GM23338 (cell line): ENCODE results near the gene ST8SIA4.

Experiments used
- CTCF ChIP-seq, 2 experiments: fragments of 200-600 bp in 1 of 2; sonication (generic) in 1 of 2; conservative IDR thresholded peaks; 2 replicates each; pipeline versions ENCODE4 v1.5.1 to v1.6.1; 2016 to 2017; ENCODE audit warnings: antibody characterized with exemption in 2 of 2, low read depth in 2 of 2, mild to moderate bottlenecking in 2 of 2, moderate library complexity in 1 of 2
- EZH2 ChIP-seq: fragments of 200-600 bp; sonication (generic); IDR thresholded peaks from one replicate; pipeline ENCODE4 v1.8.0; 2017; ENCODE audit warnings: antibody characterized with exemption, mild to moderate bottlenecking, low read depth; ENCODE audit not compliant: unreplicated experiment

GRCh38 chr5:100803397-100803796, 99.7 kb downstream of the ST8SIA4 start:
- TF ChIP-seq CTCF (conservative IDR thresholded peaks at IDR 0.05; ENCODE audit: low read depth in 2 of 2), result no peak
- TF ChIP-seq EZH2, result no peak
